ENCODE data around the gene DAZAP1.

DAZAP1 gene

DNA sequence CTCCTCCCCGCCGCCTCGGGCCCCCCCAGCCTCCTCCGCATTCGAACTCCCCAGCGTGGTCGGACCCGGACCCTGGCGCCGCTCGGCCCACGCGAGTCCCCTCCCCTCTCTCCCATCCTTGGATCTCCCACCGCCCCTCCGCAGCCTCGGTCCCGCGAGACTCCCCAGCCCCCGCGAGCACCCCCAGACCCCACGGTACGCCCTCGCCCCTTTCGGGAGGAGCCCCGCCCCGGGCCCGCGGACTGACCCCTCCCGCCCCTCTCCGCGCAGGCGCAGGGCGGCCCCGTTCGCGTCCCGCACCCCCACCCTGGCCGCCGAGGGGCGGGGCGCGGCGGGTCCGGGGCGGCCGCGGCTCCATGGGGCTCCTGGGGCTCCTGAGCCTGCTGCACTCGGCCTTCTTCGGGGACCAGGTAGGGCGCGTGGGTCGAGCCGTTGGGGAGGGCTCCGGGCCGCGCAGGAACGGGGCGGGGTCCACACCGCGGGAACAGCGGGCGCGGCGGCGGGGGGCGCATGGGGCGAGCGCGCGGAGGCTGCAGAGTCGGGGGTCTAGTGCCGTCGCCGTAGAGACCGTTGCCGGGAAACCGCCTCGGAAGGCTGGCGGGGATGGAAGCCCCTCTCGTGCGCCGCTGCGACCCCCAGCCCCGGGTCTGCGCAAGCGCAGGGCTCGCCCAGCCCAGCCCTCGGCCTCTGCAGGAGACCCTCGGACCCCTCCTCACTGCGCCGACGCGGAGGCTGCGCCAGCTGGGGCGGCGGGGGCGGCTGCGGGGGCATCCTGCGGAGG is 38.7 kb downstream of the DAZAP1 start:
- DNase-seq, result no peak

DNA sequence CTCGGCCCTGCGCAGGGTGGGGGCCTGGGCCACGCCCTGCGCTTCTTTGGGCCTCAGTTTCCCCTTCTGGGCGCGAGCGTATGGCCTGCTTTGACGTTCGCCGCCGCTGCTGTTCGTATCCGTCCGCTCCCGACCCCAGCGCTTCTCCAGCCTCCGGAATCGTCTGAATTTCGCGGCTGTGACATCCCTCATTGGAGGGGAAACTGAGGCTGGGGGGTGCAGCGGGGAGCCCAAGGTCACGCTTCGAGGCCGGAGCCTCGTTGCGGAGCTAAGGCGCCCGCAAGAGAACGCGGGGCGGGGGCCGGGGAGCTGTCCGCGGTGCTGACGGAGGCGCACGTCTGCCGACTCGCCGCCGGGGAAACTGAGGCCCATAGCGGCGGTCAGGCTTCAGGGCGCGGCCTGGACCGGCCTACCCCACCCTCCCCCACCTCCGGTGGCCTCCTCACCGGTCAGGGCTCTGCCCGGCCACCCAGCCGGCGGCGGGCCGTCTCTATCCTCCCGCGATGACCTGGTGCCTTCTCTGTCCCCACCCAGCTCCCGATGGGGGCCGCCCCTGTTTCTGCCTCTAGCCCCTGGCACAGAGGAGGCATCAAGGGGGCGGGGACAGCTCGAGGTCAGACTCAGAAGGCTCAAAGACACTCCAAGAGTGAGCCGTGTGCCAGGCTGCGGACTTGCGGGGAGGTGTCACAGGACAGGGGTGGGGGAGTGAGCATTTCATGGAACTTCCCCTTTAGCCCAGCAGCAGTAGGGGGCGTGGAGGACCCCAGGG is 39.5 kb downstream of the DAZAP1 start:
- DNase-seq, result no peak

GRCh38 chr19:1447504-1447903 is 40.1 kb downstream of the DAZAP1 start:
- no peak for DNase-seq

- DNase-seq, result no peak
Measured at GRCh38 chr19:1447944-1448343, 40.6 kb downstream of the DAZAP1 start.

- no peak for DNase-seq
Measured at GRCh38 chr19:1449467-1450442, 42.4 kb downstream of the DAZAP1 start, which contains the start of gene APC2. Gene APC2, plus strand, starts transcription at chr19:1450121. Its CDS starts 2,881 bp downstream, at chr19:1453002.

DNA sequence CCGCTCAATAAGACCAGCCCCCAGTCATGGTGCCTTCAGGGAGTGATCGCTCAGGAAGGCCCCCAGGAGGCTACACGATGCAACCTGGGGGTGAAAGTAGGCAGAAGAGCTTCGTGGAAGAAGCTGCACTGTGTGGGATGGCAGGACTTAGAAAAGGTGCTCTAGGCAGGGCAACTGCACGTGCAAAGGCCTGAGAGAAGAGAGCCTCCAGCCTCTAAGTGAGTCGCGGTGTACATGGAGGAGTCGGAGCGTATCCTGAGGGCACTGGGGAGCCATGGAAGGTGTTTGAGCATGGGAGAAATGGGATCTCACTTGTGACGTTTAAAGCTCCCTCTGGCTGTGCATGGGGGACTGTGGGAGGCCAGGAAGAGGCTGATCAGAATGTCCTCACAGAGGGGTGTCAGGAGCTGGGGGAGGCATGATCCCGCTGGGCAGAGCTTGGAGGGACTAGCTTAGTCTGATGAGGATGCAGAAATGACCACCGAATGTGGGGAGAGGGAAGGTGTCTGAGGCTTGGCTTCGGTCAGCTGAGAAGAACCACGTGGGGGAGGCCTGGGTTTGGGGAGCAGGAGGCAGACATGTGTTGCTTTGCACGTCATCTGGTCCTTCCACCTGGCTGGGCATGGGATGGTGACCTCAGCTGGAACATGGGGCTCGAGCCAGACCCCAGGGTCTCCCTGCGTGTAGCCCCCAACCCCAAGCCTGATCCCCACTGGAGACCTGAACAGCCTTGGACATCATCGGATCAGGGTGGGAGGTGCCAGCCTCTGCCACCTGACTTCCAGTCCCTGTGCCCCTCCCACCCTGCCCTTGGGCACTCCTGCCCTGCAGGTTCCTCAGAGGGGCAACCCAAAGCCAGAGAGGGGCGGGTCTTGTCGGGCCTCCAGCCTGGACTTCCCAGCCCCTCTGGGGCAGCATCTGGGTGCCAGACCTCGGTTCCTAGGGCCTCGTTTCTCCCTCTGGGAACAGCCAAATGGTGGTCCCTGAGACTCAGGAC is 43.6 kb downstream of the DAZAP1 start:
- no peak for DNase-seq

DNA sequence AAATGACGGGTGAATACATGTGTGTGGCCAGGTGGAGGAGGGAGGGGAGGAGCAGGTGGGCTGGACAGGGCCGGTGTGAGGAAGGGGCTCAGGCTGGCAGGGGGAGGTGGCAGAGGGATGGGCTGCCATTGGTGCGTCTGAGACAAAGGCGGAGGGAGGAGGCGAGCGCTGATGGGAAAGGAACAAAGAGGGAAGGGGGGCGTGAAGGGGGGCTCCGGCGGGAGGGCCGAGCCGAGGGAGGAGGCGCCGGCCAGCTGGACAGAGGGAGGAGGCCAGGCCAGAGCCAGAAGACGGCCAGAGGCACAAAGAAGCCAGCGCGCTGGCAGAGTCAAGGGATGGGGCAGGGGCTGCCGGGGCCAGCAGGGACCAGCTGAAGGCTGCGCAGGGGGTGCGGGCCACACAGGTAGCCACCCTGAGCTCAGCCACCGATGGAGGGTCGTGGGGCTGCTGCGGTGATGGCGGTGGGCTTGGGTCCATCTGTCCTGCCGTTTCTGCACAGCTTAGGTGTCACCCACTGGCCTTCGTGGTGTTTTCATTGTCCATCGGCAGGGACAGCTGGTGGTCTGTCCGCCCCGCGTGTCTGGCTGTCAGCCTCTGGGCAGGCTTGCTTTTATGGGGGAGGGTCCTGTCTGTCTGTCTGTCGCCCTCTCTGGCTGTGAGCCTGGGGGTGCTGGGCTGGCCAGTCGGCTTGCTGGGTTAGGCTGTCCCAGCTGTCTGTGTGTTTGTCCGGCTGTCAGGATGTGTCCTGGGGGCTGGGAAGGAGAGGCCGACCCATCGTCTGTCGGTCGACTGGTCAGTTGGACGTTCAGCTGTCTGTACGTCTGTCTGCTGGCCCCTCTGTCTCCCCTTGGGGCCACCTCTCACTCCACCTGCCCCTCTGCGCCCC is 44.8 kb downstream of the DAZAP1 start:
- no peak for DNase-seq

- no peak for DNase-seq
Measured at GRCh38 chr19:1452802-1453524, 45.6 kb downstream of the DAZAP1 start.

DNA sequence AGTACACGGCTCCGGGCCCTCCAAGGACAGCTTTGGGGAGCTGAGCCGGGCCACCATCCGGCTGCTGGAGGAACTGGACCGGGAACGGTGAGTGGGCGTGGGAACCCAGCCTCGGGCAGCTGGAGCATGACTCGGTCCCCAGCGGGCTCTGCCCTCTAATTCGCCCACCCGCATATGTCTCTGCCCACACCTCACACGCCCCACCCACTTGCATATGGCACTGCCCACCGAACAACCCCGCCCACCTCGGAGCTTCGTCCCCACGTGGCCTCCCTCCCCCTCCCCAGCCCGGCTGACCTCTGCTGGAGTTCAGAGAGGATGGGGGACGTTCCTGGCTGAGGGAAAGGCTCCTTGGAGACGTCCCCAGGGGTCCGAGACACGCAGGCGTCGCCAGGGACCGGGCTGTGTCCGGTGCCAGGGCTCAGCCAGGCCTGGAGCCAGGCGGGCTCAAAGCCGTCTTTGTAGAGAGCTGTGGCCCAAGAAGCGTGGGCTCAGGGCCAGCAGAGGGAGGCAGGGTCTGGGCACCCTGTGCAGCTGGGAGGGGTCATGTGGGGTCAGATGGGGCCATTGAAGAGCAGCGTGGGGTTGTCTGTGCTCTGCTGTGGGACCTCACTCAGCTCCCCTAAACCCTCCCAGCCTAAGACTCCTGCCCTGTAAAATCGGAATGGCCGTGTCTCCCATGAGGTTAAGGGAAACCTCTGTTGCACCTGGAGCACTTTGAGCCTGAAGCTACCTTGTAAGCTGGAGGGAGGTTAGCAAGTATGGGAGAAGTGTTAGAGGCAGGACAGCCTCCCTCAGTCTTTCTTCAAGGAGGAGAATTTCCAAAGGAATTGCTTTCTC is 46.4 kb downstream of the DAZAP1 start:
- peak; percentile 72 for DNase-seq

DNA sequence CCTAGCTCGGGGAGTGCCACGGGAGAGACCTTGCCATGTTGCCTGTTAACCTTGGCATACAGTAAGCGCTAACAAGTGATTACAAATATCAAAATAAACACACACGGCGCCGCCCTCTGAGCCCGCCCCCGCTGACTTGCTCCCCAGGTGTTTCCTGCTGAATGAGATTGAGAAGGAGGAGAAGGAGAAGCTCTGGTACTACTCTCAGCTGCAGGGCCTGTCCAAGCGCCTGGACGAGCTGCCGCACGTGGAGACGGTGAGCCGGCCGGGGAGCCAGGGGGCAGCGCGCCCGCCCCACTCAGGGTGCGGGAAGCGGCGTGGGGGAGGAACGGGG is 47.6 kb downstream of the DAZAP1 start:
- DNase-seq, result no peak

DNA sequence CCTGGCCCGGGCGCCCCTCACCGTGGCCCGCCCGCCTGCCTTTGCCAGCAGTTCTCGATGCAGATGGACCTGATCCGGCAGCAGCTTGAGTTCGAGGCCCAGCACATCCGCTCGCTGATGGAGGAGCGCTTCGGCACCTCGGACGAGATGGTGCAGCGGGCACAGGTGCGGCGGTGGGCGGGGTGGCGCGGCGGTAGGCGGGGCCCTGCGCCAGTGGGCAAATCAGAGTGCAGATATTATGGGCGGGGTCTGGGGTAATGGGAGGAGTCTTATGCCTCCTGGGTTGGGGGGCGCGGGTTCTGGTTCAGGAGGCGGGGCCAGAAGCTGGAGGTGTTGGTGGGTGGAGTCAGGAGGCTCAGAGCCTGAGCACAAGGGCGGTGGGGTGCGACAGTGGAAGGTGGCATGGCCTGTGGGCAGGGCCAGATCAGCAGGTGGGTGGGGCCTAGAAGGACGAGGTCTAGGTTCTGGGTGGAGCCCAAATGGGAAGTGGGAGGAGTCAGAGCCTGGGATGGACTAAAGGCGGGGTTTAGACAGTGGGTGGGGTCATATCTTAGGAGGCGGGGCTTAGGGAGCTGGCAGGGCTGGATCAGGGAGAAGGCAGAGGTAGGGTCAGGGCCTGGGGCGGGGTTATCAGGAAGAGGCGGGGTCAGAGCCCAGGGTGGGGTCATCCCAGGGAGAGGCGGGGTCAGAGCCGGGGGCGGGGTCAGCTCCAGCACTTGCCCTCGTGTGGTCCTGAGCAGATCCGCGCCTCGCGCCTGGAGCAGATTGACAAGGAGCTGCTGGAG is 48.1 kb downstream of the DAZAP1 start:
- no peak for DNase-seq

GRCh38 chr19:1456121-1456900 is 48.9 kb downstream of the DAZAP1 start:
- DNase-seq, result no peak

DNA sequence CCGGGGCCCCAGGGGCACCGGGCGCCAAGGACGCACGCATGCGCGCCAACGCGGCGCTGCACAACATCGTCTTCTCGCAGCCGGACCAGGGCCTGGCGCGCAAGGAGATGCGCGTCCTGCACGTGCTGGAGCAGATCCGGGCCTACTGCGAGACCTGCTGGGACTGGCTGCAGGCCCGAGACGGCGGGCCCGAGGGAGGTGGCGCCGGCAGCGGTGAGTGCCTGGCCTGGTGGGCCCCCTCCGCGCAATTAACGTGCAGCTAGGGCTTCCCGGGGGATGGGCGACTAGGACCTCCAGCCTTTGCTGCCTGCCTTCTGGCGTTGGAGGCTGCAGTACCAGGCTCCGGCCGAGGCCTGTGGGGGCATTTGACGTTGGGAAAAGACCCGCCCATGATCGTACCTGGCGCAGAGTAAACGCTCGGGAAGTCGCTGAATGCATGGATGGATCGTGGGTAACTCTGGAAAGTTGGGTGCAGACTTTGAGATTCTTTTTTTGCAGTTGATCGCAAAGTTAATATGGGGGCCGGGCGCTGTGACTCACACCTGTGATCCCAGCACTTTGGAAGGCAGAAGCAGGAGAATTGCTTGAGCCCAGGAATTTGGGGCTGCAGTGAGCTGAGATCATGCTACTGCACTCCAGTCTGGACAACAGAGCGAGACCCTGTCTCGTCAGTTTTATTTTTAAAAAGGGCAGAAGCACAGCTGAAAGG is 49.8 kb downstream of the DAZAP1 start:
- DNase-seq, result no peak

DNA sequence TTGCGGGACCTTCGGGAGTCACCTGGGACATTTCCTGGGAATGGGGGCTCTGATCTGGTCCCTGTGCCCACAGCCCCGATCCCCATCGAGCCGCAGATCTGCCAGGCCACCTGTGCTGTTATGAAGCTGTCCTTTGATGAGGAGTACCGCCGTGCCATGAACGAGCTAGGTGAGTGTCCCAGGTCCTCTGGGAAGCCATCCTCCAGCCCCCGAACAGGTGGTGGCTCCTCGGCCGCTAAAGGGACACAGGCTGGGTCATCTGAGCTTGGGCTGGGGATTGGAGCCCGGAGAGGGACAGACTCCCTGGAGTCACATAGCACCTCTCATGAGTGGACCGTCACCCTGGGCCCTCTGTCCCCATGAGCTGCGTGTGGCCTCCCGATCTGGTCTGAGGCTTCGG is 50.5 kb downstream of the DAZAP1 start:
- no peak for DNase-seq

GRCh38 chr19:1459479-1459878 is 52.1 kb downstream of the DAZAP1 start:
- DNase-seq, result no peak
